ENCODE results near the gene SETBP1. TPM values are rescaled to one million over a fixed set of nuclear protein-coding genes. Genes with fewer than 3 reads are reported as not detected.

The SETBP1 gene
- total RNA-seq, 1 donor from 2014 or later, result 12.0 TPM

GRCh38 chr18:44955825-44956224 lies 275.1 kb downstream of the SETBP1 start:
- no peak for DNase-seq (ENCODE audit: low spot score)
- Histone ChIP-seq H3K36me3 (no peaks in the 10 kb centered on the region), H3K4me2 (no peak overlapping the region), H3K27ac (no peak overlapping the region), H3K4me1 (no peaks in the 10 kb centered on the region), H2AFZ (replicated peaks) (no peak overlapping the region), H3F3A (ENCODE audit: low read depth) (no peaks in the 10 kb centered on the region), H3K79me2 (ENCODE audit: low read depth) (no peaks in the 10 kb centered on the region), H3K9ac (no peak overlapping the region), H3K4me3 (no peak overlapping the region), H4K20me1 (ENCODE audit: low read depth) (no peaks in the 10 kb centered on the region), H3K9me3 (ENCODE audit: low read depth) (no peaks in the 10 kb centered on the region), H3K27me3 (no peaks in the 10 kb centered on the region)
- peaks cover 61% of the 10 kb centered on the region for H3K36me3 Mint-ChIP-seq
- H3K27me3 Mint-ChIP-seq (ENCODE audit: insufficient read depth, low read depth), result peaks cover 4% of the 10 kb centered on the region
- no peak overlapping the region for H3K27ac Mint-ChIP-seq
- TF ChIP-seq CTCF (IDR thresholded peaks at IDR 0.05) (no peak), EZH2 (IDR thresholded peaks at IDR 0.05) (no peak), EZH2phosphoT487 (IDR thresholded peaks at IDR 0.05) (no peak)
- peaks cover 3% of the 10 kb centered on the region for H3K4me1 Mint-ChIP-seq
- no peak overlapping the region for H3K4me3 Mint-ChIP-seq
- peaks cover 5% of the 10 kb centered on the region for H3K9me3 Mint-ChIP-seq

GRCh38 chr18:44957025-44957424 lies 276.3 kb downstream of the SETBP1 start:
- Mint-ChIP-seq H3K4me3 (no peak overlapping the region), H3K4me1 (peaks cover 3% of the 10 kb centered on the region), H3K9me3 (no peaks in the 10 kb centered on the region), H3K36me3 (peaks cover 52% of the 10 kb centered on the region), H3K27me3 (ENCODE audit: insufficient read depth, low read depth) (peaks cover 2% of the 10 kb centered on the region), H3K27ac (no peak overlapping the region)
- no peaks in the 10 kb centered on the region for H3K36me3 ChIP-seq
- H3K4me1 ChIP-seq, result no peaks in the 10 kb centered on the region
- H3K79me2 ChIP-seq (ENCODE audit: low read depth), result no peaks in the 10 kb centered on the region
- H3K9me3 ChIP-seq (ENCODE audit: low read depth), result no peaks in the 10 kb centered on the region
- H3K9ac ChIP-seq, result no peak overlapping the region
- no peaks in the 10 kb centered on the region for H4K20me1 ChIP-seq (ENCODE audit: low read depth)
- no peaks in the 10 kb centered on the region for H3F3A ChIP-seq (ENCODE audit: low read depth)
- TF ChIP-seq CTCF (IDR thresholded peaks at IDR 0.05) (no peak), EZH2phosphoT487 (IDR thresholded peaks at IDR 0.05) (no peak), EZH2 (IDR thresholded peaks at IDR 0.05) (no peak)
- no peak for DNase-seq (ENCODE audit: low spot score)
- no peak overlapping the region for H3K4me2 ChIP-seq
- no peak overlapping the region for H3K27ac ChIP-seq
- no peak overlapping the region for H2AFZ ChIP-seq (replicated peaks)
- no peak overlapping the region for H3K4me3 ChIP-seq
- no peaks in the 10 kb centered on the region for H3K27me3 ChIP-seq

GRCh38 chr18:44957461-44957860 lies 276.8 kb downstream of the SETBP1 start:
- Histone ChIP-seq H3K36me3 (no peaks in the 10 kb centered on the region), H3K9ac (no peak overlapping the region), H3K27me3 (no peaks in the 10 kb centered on the region), H3K27ac (no peak overlapping the region), H3F3A (ENCODE audit: low read depth) (no peaks in the 10 kb centered on the region), H3K9me3 (ENCODE audit: low read depth) (no peaks in the 10 kb centered on the region), H3K4me1 (no peaks in the 10 kb centered on the region), H4K20me1 (ENCODE audit: low read depth) (no peaks in the 10 kb centered on the region), H2AFZ (replicated peaks) (no peak overlapping the region), H3K4me2 (no peak overlapping the region), H3K4me3 (no peak overlapping the region), H3K79me2 (ENCODE audit: low read depth) (no peaks in the 10 kb centered on the region)
- Mint-ChIP-seq H3K9me3 (no peaks in the 10 kb centered on the region), H3K36me3 (peaks cover 53% of the 10 kb centered on the region), H3K4me1 (peaks cover 3% of the 10 kb centered on the region), H3K4me3 (no peak overlapping the region), H3K27ac (no peak overlapping the region), H3K27me3 (ENCODE audit: insufficient read depth, low read depth) (peaks cover 2% of the 10 kb centered on the region)
- TF ChIP-seq CTCF (IDR thresholded peaks at IDR 0.05) (no peak), EZH2 (IDR thresholded peaks at IDR 0.05) (no peak), EZH2phosphoT487 (IDR thresholded peaks at IDR 0.05) (no peak)
- DNase-seq (ENCODE audit: low spot score), result no peak

Data from neural progenitor cell (in vitro differentiated cells).